Ecto neural progenitor cell (in vitro differentiated cells): ENCODE results near the gene ZAP70.
A peak's percentile ranks its signal among the peaks of the same experiment; 100 is the strongest.

Experiments used
- DNase-seq: peaks from one replicate; pipeline ENCODE4 v3.0.0-alpha.2; 2018; ENCODE audit warnings: low spot score

The ZAP70 gene

DNA sequence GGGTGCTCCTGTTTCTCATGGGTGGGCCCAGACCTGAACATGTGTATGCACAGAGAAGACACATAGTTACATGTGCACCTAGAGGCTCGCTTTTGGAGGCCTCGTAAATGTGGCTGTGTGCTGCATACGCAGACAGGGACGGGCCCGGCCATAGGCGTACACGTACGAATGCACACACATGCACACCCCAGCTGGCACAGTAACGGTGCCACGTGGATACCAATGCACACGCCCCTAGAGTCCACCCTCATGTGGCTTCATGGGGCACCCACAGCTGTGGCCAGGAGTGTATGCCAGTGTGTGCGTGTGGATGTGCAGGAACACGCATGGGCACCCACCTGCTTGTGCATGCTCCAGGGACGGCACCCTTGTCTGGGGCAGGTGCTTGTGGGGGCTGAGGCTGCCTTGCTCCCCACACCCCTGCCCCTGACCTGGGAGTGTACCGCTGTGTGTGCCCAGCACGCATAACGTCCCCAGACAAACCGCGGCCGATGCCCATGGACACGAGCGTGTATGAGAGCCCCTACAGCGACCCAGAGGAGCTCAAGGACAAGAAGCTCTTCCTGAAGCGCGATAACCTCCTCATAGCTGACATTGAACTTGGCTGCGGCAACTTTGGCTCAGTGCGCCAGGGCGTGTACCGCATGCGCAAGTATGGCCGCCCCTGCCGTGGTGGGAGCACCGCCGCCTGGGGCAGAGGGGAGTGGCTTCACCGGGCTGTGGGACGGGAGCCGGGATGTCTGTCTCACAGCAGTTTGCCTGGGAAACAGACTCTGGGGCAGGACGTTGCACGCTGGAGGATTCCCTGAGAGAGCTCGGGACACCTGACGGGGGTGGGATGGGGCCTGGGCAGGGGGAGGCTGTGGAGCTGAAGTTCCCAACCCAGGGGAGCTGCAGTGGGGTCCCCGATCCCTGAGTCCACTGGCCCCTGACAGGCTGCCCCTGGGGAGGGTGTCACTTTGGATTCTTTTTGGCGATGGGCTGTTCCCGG lies 21.0 kb downstream of the ZAP70 start:
- no peak for DNase-seq

DNA sequence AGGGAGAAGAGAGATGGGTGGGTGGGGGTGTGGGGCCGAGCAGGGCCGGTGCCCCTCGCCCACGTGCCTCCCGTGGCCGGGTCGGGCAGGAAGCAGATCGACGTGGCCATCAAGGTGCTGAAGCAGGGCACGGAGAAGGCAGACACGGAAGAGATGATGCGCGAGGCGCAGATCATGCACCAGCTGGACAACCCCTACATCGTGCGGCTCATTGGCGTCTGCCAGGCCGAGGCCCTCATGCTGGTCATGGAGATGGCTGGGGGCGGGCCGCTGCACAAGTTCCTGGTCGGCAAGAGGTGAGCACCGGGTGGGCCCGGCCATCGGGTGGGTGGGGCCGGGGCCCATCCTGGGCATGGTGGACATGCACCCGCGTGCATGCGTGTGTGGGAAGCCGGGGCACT lies 21.8 kb downstream of the ZAP70 start:
- no peak for DNase-seq

DNA sequence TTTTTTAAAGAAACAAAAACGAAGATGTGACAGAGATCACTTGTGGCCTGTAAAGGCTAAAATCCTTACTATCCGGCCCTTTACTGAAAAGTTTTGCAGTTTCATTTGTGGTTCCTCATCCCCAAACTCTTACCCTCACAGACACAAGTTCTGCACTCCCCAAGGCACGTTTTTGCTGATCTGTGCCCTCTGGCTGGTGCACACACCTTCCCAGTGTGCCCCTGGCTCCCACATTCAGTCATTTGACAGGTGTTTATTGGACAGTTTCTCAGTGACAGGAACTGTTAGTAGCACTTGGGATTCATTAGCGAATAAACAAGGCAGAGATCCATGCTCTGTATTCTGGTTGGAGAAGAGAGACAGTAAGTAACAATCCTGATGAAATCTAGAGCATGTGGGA lies 22.8 kb downstream of the ZAP70 start:
- no peak for DNase-seq

DNA sequence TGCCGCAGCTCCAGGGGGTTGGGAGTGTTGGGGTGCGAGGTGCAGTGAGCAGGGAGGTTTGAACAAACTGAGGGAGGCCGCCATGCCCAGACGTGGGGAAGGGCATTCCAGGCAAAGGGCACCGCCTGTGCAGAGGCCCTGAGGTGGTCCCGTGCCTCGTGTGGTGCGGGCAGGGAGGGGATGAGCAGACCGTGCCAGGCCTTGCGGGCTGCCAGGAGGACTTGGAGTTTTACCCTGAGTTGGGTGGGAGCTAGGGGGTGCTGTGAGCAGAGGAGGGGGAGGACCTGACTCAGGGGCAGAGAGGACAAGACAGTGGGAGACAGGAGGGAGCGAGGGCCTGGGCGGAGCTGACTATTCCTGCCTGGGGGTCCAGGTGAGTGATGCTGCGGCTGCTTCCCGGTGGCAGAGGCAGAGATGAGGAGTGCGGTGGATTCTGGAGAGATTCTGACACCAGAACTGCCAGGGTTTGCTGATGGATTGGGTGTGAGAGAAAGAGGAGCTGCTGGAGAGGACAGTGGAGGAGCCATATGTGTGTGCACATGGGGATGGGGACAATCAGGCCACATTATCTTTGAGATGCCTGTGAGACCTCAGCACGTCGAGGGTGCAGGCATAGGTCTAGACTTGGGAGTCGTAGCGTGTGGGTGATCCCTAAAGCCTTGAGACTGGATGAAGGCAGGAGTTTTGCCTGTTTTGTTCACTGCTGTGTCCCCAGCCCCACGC lies 23.4 kb downstream of the ZAP70 start:
- DNase-seq, result no peak

DNA sequence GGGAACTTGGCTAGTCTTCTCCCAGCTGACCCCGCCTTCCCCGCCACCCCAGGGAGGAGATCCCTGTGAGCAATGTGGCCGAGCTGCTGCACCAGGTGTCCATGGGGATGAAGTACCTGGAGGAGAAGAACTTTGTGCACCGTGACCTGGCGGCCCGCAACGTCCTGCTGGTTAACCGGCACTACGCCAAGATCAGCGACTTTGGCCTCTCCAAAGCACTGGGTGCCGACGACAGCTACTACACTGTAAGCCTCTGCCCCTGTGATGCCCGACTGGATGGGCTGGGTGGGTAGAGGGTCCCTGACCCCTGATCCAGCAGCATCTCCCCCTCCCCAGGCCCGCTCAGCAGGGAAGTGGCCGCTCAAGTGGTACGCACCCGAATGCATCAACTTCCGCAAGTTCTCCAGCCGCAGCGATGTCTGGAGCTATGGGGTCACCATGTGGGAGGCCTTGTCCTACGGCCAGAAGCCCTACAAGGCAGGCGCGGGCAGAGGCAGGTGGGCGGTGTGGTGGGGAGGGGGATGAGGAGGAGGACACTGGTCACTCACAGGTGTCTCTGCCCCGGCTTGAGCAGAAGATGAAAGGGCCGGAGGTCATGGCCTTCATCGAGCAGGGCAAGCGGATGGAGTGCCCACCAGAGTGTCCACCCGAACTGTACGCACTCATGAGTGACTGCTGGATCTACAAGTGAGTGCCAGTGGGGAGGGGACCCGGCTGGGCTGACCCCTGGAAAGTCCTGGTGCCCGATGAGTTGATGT lies 24.2 kb downstream of the ZAP70 start:
- no peak for DNase-seq

DNA sequence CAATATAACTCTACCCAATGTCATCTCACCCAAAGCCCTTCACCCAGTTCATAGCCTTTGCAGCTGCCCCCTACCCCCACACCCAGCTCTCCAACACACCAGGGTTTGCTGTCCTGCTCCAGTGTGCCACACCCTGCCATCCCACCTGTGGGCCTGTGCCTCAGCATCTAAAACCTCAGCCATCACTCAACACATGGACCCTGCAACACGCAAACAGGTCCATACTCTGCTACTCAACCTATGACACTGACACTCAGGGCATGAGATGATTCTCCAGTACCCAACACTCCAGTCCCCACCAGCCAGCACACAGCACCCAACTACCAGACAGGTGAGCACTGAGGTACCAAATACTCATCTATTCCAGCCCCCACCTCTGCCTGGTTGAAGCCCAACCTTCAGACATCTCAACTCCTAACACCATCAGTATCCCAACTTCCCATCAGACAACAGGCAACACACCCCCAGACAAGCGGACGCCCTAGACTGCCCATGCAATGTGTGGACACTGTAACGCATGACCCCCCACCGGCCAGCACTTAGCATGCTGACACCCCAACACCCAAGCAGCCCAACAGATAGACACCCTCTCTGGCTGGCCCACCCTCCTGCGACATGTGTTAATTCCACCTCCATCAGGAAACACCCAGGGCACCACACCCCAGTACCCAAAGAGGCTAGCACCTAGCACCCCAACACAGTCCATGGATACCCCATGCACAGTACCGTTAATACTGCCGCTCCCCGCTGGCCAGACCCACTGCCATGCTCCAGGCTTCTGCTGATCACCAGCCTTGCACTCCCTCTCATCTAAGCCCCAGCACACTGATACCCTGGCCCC lies 25.0 kb downstream of the ZAP70 start:
- DNase-seq, result no peak

DNA sequence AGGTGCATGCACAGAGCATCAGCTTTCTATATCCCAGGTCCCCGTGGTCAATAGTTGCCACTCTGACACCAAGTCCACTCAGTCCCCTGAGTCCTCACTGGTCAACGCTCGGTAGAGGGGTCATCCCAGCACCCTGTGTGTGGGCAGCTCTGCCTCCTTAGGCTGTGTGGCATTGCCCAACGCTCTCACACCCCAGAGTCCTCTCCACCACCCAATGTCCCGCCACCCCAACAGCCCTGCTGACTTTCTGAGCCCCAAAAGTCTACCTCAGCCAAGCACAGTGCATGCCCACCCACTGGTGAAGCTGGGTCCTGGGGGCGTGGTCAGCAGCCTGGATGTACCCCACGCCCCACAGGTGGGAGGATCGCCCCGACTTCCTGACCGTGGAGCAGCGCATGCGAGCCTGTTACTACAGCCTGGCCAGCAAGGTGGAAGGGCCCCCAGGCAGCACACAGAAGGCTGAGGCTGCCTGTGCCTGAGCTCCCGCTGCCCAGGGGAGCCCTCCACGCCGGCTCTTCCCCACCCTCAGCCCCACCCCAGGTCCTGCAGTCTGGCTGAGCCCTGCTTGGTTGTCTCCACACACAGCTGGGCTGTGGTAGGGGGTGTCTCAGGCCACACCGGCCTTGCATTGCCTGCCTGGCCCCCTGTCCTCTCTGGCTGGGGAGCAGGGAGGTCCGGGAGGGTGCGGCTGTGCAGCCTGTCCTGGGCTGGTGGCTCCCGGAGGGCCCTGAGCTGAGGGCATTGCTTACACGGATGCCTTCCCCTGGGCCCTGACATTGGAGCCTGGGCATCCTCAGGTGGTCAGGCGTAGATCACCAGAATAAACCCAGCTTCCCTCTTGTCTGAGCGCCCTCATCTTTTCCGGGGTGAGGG lies 25.9 kb downstream of the ZAP70 start:
- no peak for DNase-seq

DNA sequence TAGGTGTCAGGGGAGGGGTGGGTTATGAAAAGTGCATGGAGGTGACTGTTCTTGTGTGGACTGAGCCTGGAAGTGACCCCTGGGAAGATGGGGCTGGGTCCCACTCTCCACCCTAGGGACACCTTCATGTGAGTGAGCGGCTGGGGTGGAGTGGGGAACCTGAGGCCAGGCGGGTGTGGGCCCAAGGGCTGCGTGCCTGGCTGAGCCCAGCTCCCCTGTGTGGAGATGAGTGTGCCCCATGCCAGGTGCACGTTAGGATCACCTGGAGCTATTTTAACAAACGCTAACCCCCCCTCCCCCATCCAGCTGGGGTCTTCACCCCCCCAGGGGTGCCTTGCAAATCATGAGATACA lies 26.5 kb downstream of the ZAP70 start:
- DNase-seq, result no peak

DNA sequence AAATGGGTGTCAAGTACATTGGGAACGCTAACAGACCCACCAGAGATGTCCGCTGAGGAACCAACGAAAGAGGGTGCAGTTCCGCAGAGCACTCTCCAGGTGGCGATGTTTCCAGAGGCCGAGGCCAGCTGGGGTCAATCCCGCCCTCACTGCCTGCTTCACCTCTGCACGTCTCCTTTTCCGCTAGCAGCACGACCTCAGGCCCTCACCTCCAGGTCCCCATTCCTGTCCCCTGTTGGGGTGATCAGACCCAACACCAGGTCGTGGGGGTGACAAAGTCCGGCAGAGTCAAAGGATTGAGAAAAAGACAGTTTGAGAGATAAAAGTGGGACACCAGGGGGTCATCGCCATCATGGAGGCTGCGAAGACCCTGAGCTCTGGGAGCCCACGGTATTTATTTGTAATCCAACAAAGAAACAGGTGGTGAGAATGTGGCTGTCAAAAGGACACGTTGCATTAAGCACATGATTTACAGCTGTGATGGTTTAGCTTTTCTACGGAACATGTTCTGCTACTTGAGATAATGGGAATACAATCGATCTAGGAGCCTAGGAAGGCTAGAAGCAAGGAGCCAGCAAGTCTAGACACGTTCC lies 27.3 kb downstream of the ZAP70 start:
- peak; percentile 79 for DNase-seq

DNA sequence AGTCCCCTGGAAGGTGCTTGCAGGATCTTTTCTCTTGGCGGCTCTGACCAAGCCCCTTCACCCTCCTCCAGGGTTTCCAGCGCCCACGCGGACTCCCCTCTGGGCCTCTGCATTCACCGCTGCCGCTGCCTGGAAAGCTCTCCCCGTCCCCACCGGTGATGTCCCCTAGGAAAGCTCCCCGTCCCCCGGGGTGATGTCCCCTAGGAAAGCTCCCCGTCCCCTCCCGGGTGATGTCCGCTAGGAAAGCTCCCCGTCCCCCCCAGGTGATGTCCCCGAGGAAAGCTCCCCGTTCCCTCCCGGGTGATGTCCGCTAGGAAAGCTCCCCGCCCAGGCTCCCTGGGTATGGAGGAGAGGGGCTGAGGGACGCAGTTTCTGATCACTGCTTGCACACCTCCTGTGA lies 27.9 kb downstream of the ZAP70 start:
- no peak for DNase-seq

DNA sequence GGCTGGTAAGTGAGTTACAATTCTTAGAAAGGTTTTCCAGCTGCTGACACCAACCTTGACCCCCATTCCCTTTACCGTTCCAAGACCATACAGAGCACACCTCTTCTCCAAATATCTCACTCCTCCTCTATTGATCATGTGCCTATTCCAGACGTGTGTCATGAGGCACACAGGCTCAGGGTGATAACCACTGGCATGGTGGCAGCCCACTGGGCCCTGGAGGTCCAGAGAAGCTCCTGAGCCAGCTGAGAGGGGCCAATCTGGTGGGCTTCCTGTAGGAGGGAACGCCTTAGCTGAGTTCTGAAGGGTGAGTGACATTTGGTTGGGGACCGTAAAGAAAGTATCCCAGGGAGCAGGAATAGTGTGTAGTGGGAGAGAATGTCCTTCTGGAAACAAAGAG lies 28.3 kb downstream of the ZAP70 start:
- DNase-seq, result no peak

DNA sequence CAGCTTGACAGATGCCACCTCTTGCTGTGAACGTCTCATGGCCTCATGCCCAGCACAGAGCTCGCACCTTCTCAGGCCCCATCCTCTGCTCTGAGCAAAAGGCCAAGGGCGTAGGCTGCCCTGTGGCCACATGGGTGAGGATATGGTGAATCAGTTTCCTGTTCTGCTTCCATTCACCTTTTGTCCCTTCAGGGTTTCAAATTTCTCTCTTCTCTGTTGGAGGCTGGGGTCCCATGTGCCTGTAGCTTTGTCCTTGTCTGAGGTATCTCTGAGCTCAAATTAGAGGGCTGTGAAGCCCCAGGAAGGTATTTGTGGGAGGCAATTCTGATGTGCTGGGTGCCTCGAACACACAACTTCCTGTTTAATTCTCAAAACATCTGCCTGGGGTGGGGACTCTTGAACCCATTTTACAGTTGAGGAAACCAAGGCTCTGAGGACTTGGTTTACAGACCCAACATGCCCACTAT lies 29.0 kb downstream of the ZAP70 start:
- no peak for DNase-seq

DNA sequence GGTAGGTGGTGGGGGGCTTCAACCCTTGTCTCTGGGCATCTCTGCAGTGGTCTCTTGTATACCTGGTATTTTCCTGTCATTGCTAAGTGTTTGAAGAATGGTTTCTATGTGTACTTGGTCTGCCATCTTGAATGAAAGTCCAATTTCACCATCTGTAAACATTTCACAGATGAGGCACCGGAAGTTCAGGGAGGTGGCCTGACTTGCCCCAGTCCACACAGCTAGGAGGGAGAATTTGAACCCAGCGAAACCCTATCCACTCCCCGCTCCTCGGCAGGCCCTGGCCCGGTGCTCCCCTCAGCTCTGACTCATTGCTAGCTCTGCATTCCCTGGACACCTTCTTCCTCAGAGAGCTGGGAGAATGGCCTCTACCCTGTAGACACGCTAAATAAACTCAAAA lies 30.5 kb downstream of the ZAP70 start:
- DNase-seq, result no peak

DNA sequence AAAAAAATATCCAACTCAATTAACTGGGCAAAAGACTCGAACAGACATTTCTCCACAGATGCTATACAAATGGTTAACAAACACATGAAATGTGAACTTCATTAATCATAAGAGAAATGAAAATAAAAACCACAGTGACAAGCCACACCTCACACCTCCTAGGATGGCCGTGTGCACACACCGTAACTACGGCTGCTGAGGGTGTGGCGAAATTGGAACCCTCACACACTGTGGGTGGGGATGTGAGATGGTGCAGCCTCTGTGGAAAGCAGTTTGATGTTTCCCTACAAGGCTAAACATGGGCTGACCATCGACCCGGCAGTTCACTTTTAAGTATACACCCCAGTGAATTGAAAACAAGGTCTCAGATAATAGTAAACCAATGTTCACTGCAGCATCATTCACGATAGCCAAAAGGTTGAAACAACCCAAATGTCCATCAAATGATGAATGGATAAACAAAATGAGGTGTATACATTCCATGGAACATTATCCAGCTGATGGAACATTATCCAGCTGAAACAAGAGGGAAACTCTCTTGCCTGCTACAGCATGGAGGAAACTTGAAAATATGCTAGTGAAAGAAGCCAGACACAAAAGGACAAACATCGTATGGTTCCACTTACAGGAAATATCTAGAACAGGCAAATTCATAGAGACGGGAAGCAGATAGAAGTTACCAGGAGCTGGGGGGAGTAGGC lies 32.2 kb downstream of the ZAP70 start:
- DNase-seq, result no peak

DNA sequence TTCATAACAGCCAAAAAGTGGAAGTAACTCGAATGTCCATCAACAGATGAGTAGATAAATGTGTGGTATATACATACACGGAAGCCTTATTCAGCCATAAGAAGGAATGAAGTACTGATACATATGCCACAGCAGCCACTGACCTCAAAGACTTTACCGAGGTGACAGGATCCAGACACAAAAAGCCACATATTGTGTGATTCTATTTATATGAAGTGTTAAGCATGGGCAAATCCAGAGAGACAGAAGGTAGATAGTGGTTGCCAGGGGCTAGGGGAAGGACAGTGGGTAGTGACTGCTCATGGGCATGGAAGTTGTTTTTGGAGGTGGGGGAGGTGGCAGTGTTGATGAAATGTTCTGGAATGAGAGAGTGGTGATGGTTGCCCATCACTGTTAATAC lies 33.9 kb downstream of the ZAP70 start:
- no peak for DNase-seq

DNA sequence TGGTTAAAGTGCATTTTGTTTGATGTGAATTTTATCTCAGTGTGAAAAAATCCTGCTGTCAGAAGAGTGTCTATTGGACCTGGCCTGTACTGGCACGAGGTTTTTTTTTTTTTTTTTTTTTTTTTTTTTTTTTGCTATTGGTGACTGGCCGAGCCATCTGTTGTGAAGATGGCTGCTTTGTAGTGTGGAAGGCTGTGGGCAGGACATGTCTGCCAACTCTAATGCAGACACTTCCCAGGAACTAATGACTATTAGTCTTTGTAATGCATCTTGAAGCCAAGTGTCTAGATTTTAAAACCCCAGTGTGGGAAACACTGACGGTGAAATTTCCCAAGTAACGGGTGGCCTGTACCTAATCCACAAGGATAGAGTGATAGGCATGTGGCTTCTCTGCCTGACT lies 34.3 kb downstream of the ZAP70 start:
- no peak for DNase-seq

DNA sequence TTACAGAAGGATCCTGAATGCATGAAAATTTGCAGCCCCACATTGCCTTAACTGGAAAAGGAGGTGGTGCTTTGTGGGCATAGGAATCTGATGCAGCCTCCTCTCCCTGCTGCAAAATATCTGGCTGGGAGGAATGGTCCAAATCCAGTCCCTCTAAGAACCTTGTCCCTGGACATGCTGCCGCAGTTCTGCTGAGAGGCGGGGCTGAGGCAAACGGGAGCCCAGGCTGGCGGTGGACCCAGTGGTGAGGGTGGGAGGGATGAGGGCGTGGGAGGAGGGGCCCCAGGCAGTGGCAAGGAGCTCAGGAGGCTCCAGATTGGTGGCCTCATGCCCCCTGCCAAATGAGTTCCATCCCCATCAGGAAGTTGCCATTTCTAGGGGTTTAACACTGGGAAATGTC lies 36.2 kb downstream of the ZAP70 start:
- DNase-seq, result no peak

DNA sequence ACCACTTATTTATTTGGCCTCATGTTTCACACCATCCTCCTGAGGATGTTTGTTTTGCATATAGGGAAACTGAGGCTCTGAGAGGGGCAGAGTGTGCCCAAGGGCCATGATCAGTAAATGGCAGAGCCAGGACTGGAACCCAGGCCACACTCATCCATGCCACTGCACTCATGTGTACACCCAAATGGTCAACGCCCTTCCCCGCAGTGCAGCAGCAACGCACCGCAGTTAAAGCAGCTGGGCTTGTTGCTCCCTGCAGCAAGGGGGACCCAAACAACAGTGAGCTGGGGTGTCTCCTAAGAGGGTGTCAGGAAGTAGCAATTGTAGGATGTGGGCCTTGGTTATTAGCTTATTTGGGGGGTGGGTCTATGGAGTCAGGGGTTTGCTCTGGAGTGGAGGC lies 36.6 kb downstream of the ZAP70 start:
- no peak for DNase-seq

DNA sequence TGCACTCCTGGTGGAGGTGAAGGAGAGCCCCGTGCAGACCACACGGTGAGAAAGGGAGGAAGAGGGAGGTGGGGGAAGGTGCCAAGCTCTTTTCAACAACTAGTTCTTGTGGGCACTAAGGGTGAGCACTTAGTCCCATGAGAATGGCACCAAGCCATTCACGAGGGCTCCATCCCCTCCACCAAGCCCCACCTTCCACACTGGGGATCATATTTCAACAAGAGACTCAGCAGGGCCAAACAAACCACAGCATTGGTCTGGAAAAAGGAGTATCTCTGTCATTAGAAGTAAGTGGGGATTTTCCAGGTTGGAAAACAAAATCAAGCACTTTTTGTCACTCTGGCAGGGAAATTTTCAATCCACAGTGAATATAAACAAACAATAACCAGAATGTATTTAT lies 38.4 kb downstream of the ZAP70 start:
- DNase-seq, result no peak
